LNCaP clone FGC (cell line): ENCODE data around the gene MAP4K4.

ENCODE experiments used
- DNase-seq: peaks from one replicate; pipeline ENCODE4 v3.0.0-alpha.2; 2011; ENCODE audit warnings: low read depth
- H3K4me3 ChIP-seq: 2 replicates; pipeline ENCODE4 v1.5.1; 2011; ENCODE audit warnings: mild to moderate bottlenecking, low read depth, low read length, control low read depth
- CTCF ChIP-seq: IDR thresholded peaks from 2 replicates; pipeline ENCODE4 v1.5.1; 2012; ENCODE audit warnings: mild to moderate bottlenecking; ENCODE audit not compliant: control insufficient read depth, insufficient read depth; ENCODE audit errors: extremely low read depth

MAP4K4 gene

GRCh38 chr2:101735166-101735533 lies 37.6 kb downstream of the MAP4K4 start:
- DNase-seq, result no peak
- no peak overlapping the region for H3K4me3 ChIP-seq
- no peak for TF ChIP-seq CTCF

- TF ChIP-seq CTCF, result no peak
- no peak for DNase-seq
- no peak overlapping the region for H3K4me3 ChIP-seq
Observed at GRCh38 chr2:101736233-101736632, 38.7 kb downstream of the MAP4K4 start.

DNA sequence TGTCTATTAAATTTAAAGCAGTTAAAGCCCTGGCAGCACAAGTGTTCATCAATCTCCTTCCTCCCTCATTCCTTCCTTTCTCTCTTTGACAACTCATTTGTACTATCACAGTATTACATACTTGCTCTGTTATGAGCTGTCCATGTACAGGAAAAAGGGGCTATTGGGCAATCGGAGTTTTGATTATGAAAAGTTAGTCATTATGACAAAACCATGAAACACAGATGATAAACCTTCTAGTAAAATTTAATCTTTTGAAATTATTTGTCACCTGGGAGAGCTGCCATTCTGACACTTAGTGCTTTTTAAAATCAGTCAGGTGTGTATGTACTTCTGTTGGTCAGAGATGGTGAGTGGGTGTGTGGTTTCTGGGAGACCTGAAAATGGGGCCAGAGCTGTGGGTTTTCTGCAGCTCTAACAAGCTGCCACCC lies 39.4 kb downstream of the MAP4K4 start:
- DNase-seq, result no peak
- no peak for TF ChIP-seq CTCF

GRCh38 chr2:101737478-101738255 lies 40.2 kb downstream of the MAP4K4 start:
- no peak overlapping the region for H3K4me3 ChIP-seq
- no peak for DNase-seq
- TF ChIP-seq CTCF, result no peak

More for the DNA sequence above, 39.4 kb downstream of the MAP4K4 start:
- no peak overlapping the region for H3K4me3 ChIP-seq

GRCh38 chr2:101738649-101739048 lies 41.1 kb downstream of the MAP4K4 start:
- no peak overlapping the region for H3K4me3 ChIP-seq
- TF ChIP-seq CTCF, result no peak
- no peak for DNase-seq

DNA sequence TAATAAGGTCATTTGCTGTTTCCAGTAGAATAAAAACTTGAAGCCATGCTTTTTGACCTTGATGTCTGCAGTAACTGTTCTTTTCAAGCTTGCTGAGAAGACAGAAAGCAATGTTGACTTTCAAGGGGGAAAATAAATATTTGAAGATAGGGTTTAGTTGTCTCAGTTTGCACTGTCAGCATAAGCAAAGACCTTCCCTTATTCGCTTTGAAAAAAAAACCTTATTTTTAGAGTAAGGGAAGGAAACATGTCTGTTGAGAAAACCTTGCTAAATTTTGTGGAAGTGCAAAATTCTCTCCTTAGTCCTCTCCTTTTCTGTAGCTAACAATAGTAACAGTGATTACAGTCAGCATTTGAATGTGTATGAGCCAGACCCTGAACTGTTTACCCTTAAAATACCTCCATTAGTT lies 43.1 kb downstream of the MAP4K4 start:
- no peak overlapping the region for H3K4me3 ChIP-seq
- DNase-seq, result no peak
- no peak for TF ChIP-seq CTCF
